MM.1S (cell line): Measurements from ENCODE around the gene DENND1A.
A peak's percentile ranks its signal among the peaks of the same experiment; 100 is the strongest.

Source experiments
- DNase-seq: peaks from one replicate; pipeline ENCODE4 v3.0.0-alpha.2; 2015
- H2AFZ ChIP-seq: fragments of 300-600 bp; sonication (generic); 2 replicates; pipeline ENCODE4 v1.6.0; 2016; ENCODE audit warnings: antibody characterized with exemption, low read length
- H3F3A ChIP-seq: fragments of 300-600 bp; sonication (generic); 2 replicates; pipeline ENCODE4 v1.6.1; 2016; ENCODE audit warnings: mild to moderate bottlenecking, antibody characterized with exemption, low read length, moderate library complexity, mixed read lengths; ENCODE audit not compliant: insufficient read depth
- H3K27ac ChIP-seq: fragments of 300-600 bp; sonication (generic); 2 replicates; pipeline ENCODE4 v1.5.1; 2016; ENCODE audit warnings: mild to moderate bottlenecking, low read length
- H3K27me3 ChIP-seq: fragments of 300-600 bp; sonication (generic); replicated peaks from 2 replicates; pipeline ENCODE4 v1.6.0; 2016; ENCODE audit warnings: low read length; ENCODE audit not compliant: insufficient read depth
- H3K36me3 ChIP-seq: fragments of 300-600 bp; sonication (generic); replicated peaks from 2 replicates; pipeline ENCODE4 v1.6.1; 2016; ENCODE audit warnings: mild to moderate bottlenecking, low read length, mixed read lengths; ENCODE audit not compliant: insufficient read depth
- H3K4me1 ChIP-seq: fragments of 300-600 bp; sonication (generic); 2 replicates; pipeline ENCODE4 v1.6.1; 2016; ENCODE audit warnings: low read length, mixed read lengths
- H3K4me2 ChIP-seq: fragments of 300-600 bp; sonication (generic); 2 replicates; pipeline ENCODE4 v1.6.0; 2016; ENCODE audit warnings: low read depth, low read length
- H3K4me3 ChIP-seq: fragments of 300-600 bp; sonication (generic); 2 replicates; pipeline ENCODE4 v1.5.1; 2016; ENCODE audit warnings: low read length, mixed read lengths
- H3K79me2 ChIP-seq: fragments of 300-600 bp; sonication (generic); 2 replicates; pipeline ENCODE4 v1.6.1; 2016; ENCODE audit warnings: mixed run types, low read length, mixed read lengths
- H3K9ac ChIP-seq: fragments of 300-600 bp; sonication (generic); 2 replicates; pipeline ENCODE4 v1.6.1; 2016; ENCODE audit warnings: low read length, mixed read lengths
- H3K9me2 ChIP-seq: fragments of 300-600 bp; sonication (generic); replicated peaks from 2 replicates; pipeline ENCODE4 v1.6.1; 2016; ENCODE audit warnings: mild to moderate bottlenecking, low read length, mixed read lengths; ENCODE audit not compliant: insufficient read depth
- H3K9me3 ChIP-seq: fragments of 300-600 bp; sonication (generic); replicated peaks from 2 replicates; pipeline ENCODE4 v1.6.1; 2016; ENCODE audit warnings: mild to moderate bottlenecking, low read length, mixed read lengths; ENCODE audit not compliant: insufficient read depth
- H4K20me1 ChIP-seq: fragments of 300-600 bp; sonication (generic); 2 replicates; pipeline ENCODE4 v1.6.1; 2016; ENCODE audit warnings: mild to moderate bottlenecking, low read length, moderate library complexity, mixed read lengths; ENCODE audit not compliant: insufficient read depth
- EZH2 ChIP-seq: fragments of 300-600 bp; sonication (generic); optimal IDR thresholded peaks from 2 replicates; pipeline ENCODE3; 2017; ENCODE audit warnings: low read depth, mild to moderate bottlenecking, antibody characterized with exemption, low read length, mixed read lengths
- EZH2phosphoT487 ChIP-seq: fragments of 300-600 bp; sonication (generic); IDR thresholded peaks from 2 replicates; pipeline ENCODE4 v1.6.1; 2018; ENCODE audit warnings: antibody characterized with exemption, low read length
- TF ChIP-seq, protein P1 (sequence below): fragments of 300-600 bp; sonication (generic); IDR thresholded peaks from 2 replicates; pipeline ENCODE4 v1.5.1; 2016; ENCODE audit warnings: antibody characterized with exemption, low read length, mixed read lengths

DENND1A gene

DNA sequence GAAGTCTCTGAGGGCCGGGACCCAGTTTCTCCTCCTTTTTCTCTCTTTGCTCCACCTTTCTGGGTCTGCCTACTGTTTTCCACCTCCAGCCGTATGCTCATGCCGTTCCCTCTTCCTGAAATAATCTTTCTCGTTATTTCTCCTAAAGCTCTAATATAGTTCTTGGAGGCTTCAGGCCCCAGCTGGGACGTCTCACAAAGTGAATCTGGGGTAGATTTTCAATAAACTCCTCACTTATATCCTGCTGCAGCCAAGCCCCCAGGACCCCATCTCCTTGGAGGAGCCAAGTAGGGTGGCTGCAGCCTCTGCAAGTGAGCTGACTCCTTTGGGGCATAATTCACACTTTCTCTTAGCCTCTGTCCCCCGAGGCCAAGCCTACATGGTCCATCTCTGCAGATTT lies 588.1 kb downstream of the DENND1A start:
- no peaks in the 10 kb centered on the region for H3K27me3 ChIP-seq
- H3K9me2 ChIP-seq = no peaks in the 10 kb centered on the region
- H4K20me1 ChIP-seq = no peaks in the 10 kb centered on the region
- peaks cover 26% of the 10 kb centered on the region for H3F3A ChIP-seq
- H3K36me3 ChIP-seq = no peaks in the 10 kb centered on the region
- no peak overlapping the region for H2AFZ ChIP-seq
- H3K4me1 ChIP-seq = peaks cover 41% of the 10 kb centered on the region
- no peaks in the 10 kb centered on the region for H3K79me2 ChIP-seq
- TF ChIP-seq EZH2phosphoT487 = no peak
- TF ChIP-seq, protein P1, sequence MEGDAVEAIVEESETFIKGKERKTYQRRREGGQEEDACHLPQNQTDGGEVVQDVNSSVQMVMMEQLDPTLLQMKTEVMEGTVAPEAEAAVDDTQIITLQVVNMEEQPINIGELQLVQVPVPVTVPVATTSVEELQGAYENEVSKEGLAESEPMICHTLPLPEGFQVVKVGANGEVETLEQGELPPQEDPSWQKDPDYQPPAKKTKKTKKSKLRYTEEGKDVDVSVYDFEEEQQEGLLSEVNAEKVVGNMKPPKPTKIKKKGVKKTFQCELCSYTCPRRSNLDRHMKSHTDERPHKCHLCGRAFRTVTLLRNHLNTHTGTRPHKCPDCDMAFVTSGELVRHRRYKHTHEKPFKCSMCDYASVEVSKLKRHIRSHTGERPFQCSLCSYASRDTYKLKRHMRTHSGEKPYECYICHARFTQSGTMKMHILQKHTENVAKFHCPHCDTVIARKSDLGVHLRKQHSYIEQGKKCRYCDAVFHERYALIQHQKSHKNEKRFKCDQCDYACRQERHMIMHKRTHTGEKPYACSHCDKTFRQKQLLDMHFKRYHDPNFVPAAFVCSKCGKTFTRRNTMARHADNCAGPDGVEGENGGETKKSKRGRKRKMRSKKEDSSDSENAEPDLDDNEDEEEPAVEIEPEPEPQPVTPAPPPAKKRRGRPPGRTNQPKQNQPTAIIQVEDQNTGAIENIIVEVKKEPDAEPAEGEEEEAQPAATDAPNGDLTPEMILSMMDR = no peak
- TF ChIP-seq EZH2 = no peak
- no peaks in the 10 kb centered on the region for H3K9me3 ChIP-seq
- no peak overlapping the region for H3K4me3 ChIP-seq
- H3K27ac ChIP-seq = no peak overlapping the region
- DNase-seq = no peak
- H3K4me2 ChIP-seq = no peak overlapping the region
- no peak overlapping the region for H3K9ac ChIP-seq

DNA sequence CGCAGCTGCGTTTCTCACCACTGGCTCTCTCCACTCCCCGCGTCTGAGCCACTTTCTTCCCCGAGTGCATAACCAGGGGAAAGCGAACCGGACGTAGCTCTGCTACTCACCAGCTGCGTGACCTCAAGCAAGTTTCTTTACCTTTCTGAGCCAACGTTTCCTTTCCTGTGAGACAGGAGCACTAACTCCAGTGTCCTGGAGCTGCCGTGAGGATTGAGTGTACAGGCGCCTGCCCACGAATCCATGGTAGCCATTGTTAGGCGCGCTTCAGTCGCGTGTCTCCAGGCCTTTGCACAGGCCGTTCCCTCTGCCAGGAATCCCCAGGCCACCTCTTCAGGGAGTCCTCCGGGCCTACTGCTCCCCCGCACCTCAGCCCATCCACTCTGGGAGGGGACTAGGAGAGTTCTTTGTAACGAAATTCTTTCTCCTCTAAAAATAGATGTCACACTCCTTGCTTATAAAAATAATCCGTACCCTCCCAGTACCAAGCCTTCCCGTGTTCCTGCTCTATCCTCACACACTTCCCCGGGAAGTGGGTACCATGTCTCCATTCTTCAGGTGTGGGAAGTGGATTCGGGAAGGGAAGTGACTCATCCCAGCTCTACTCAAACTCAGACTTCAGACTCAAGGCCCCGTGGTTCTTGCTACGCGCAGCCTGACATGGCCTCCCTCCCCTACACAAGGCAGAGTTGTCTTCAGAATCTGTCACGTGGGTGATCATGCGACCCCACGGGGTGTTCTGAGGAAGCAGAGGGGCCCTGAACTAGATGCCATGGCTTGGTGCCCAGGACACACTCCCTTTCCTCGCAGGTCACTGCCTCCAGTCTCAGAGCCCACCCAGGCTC lies 590.0 kb downstream of the DENND1A start:
- H3K27me3 ChIP-seq = no peaks in the 10 kb centered on the region
- peak overlapping the region; percentile 90 for H3K9ac ChIP-seq
- no peaks in the 10 kb centered on the region for H3K9me2 ChIP-seq
- no peaks in the 10 kb centered on the region for H4K20me1 ChIP-seq
- no peaks in the 10 kb centered on the region for H3K9me3 ChIP-seq
- peak overlapping the region; percentile 9; the same call in 1 of the 2 replicates for H2AFZ ChIP-seq
- peak overlapping the region; percentile 89 for H3K4me2 ChIP-seq
- H3F3A ChIP-seq = peaks cover 29% of the 10 kb centered on the region
- peak overlapping the region; percentile 61 for H3K4me3 ChIP-seq
- peaks cover 58% of the 10 kb centered on the region for H3K4me1 ChIP-seq
- TF ChIP-seq EZH2phosphoT487 (no peak), EZH2 (no peak)
- TF ChIP-seq, protein P1 = no peak
- H3K36me3 ChIP-seq = no peaks in the 10 kb centered on the region
- H3K79me2 ChIP-seq = no peaks in the 10 kb centered on the region
- peak; percentile 88 for DNase-seq
- peak overlapping the region; percentile 97 for H3K27ac ChIP-seq

DNA sequence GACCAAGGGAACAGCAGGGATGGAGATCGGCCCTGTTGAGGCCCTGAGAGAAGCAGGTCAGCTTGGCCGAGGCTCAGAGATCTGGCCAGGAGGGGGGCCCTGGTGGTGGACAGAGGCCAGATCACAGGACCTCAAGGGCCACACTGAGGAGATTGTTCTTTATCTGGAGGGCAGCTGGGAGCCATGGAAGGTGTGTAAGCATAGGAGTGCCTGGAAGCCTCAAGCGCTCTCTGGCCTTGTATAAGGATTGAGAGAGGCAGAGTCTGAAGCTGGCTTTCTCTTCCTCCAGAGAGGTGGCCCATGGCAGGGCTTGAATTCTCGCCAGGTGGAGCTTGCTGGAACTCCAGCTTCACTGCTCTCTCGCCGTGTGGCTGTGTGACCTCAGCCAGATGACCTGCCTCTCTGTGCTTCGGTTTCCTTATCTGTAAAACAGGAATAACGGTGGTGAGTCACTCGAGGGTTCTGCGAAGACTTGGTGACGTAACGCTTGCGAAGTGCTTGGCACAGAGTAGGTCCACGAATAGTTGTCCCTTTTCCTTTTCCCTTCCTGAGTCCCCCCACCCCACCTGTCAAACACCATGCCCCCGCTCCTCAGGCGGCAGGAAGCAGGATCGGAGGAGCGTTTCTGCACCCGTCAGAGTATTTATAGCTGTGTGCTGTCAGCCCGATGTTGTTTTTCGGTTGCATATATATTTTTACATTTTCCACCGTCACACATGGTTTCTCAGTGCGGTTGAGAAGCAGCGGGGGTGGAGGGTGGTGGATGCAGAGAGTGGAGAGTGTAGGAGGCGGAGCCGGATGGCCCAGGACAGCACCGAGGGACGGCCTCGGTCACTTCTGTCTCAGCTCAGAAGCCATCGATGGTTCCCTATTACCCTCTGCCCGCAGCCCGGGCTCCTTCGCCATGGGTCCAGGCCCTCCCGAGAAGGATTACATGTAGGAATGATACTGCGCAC lies 590.9 kb downstream of the DENND1A start:
- peak; percentile 93 for DNase-seq
- H3K9me2 ChIP-seq = no peaks in the 10 kb centered on the region
- no peaks in the 10 kb centered on the region for H3K27me3 ChIP-seq
- no peaks in the 10 kb centered on the region for H4K20me1 ChIP-seq
- TF ChIP-seq, protein P1 = peak; percentile 23
- TF ChIP-seq EZH2 (no peak), EZH2phosphoT487 (no peak)
- H3K4me2 ChIP-seq = peak overlapping the region; percentile 89
- H3K4me3 ChIP-seq = peak overlapping the region; percentile 61
- H2AFZ ChIP-seq = peak overlapping the region; percentile 9; the same call in 1 of the 2 replicates
- H3K36me3 ChIP-seq = no peaks in the 10 kb centered on the region
- H3K9ac ChIP-seq = peak overlapping the region; percentile 90
- H3K27ac ChIP-seq = peak overlapping the region; percentile 97
- H3K9me3 ChIP-seq = no peaks in the 10 kb centered on the region
- no peaks in the 10 kb centered on the region for H3K79me2 ChIP-seq
- H3K4me1 ChIP-seq = peaks cover 58% of the 10 kb centered on the region
- peaks cover 29% of the 10 kb centered on the region for H3F3A ChIP-seq
